ENCODE measurements around the gene PLCL2.

Gene PLCL2

GRCh38 chr3:16890597-16891333 lies 6.0 kb downstream of the PLCL2 start:
- H3K4me3 Mint-ChIP-seq, result no peak overlapping the region
- no peak for DNase-seq (ENCODE audit: low spot score)
- H3K27ac Mint-ChIP-seq, result no peak overlapping the region
- H3K9me3 Mint-ChIP-seq, result no peaks in the 10 kb centered on the region
- H3K27me3 Mint-ChIP-seq (ENCODE audit: low read depth), result no peaks in the 10 kb centered on the region
- peaks cover 23% of the 10 kb centered on the region for H3K36me3 Mint-ChIP-seq (ENCODE audit: low read depth)
- peaks cover 68% of the 10 kb centered on the region for H3K4me1 Mint-ChIP-seq (ENCODE audit: low read depth)

- Mint-ChIP-seq H3K4me3 (no peak overlapping the region), H3K9me3 (no peaks in the 10 kb centered on the region)
These were observed 9.0 kb downstream of the PLCL2 start for GRCh38 chr3:16893618-16894200.

GRCh38 chr3:16896094-16896627 lies 11.4 kb downstream of the PLCL2 start:
- H3K27ac Mint-ChIP-seq, result no peak overlapping the region
- peaks cover 12% of the 10 kb centered on the region for H3K36me3 Mint-ChIP-seq (ENCODE audit: low read depth)

More at GRCh38 chr3:16893618-16894200, 9.0 kb downstream of the PLCL2 start:
- peaks cover 12% of the 10 kb centered on the region for H3K36me3 Mint-ChIP-seq (ENCODE audit: low read depth)
- no peaks in the 10 kb centered on the region for H3K27me3 Mint-ChIP-seq (ENCODE audit: low read depth)
- DNase-seq (ENCODE audit: low spot score), result no peak
- peaks cover 72% of the 10 kb centered on the region for H3K4me1 Mint-ChIP-seq (ENCODE audit: low read depth)
- no peak overlapping the region for H3K27ac Mint-ChIP-seq

GRCh38 chr3:16896820-16897219 lies 12.1 kb downstream of the PLCL2 start:
- Mint-ChIP-seq H3K27me3 (ENCODE audit: low read depth) (no peaks in the 10 kb centered on the region), H3K36me3 (ENCODE audit: low read depth) (peaks cover 11% of the 10 kb centered on the region), H3K27ac (no peak overlapping the region), H3K4me1 (ENCODE audit: low read depth) (peaks cover 70% of the 10 kb centered on the region), H3K9me3 (no peaks in the 10 kb centered on the region), H3K4me3 (peak overlapping the region; percentile 9)
- no peak for DNase-seq (ENCODE audit: low spot score)

More at GRCh38 chr3:16896094-16896627, 11.4 kb downstream of the PLCL2 start:
- Mint-ChIP-seq H3K4me1 (ENCODE audit: low read depth) (peaks cover 70% of the 10 kb centered on the region), H3K9me3 (no peaks in the 10 kb centered on the region), H3K4me3 (no peak overlapping the region), H3K27me3 (ENCODE audit: low read depth) (no peaks in the 10 kb centered on the region)
- no peak for DNase-seq (ENCODE audit: low spot score)

- no peaks in the 10 kb centered on the region for H3K9me3 Mint-ChIP-seq
- no peak for DNase-seq (ENCODE audit: low spot score)
- H3K27me3 Mint-ChIP-seq (ENCODE audit: low read depth), result no peaks in the 10 kb centered on the region
- peaks cover 72% of the 10 kb centered on the region for H3K4me1 Mint-ChIP-seq (ENCODE audit: low read depth)
- H3K4me3 Mint-ChIP-seq, result peak overlapping the region; percentile 54
- no peak overlapping the region for H3K27ac Mint-ChIP-seq
- H3K36me3 Mint-ChIP-seq (ENCODE audit: low read depth), result peaks cover 10% of the 10 kb centered on the region
These were observed 12.6 kb downstream of the PLCL2 start for GRCh38 chr3:16897254-16897926.

- H3K4me3 Mint-ChIP-seq, result peak overlapping the region; percentile 62
- peaks cover 10% of the 10 kb centered on the region for H3K36me3 Mint-ChIP-seq (ENCODE audit: low read depth)
- H3K27ac Mint-ChIP-seq, result no peak overlapping the region
- H3K9me3 Mint-ChIP-seq, result no peaks in the 10 kb centered on the region
- peaks cover 79% of the 10 kb centered on the region for H3K4me1 Mint-ChIP-seq (ENCODE audit: low read depth)
- no peaks in the 10 kb centered on the region for H3K27me3 Mint-ChIP-seq (ENCODE audit: low read depth)
- DNase-seq (ENCODE audit: low spot score), result no peak
These were observed 14.0 kb downstream of the PLCL2 start for GRCh38 chr3:16898595-16899395.

- Mint-ChIP-seq H3K27ac (peak overlapping the region; percentile 42), H3K4me1 (ENCODE audit: low read depth) (peaks cover 88% of the 10 kb centered on the region), H3K9me3 (no peaks in the 10 kb centered on the region), H3K27me3 (ENCODE audit: low read depth) (no peaks in the 10 kb centered on the region), H3K36me3 (ENCODE audit: low read depth) (peaks cover 18% of the 10 kb centered on the region), H3K4me3 (peak overlapping the region; percentile 62)
- no peak for DNase-seq (ENCODE audit: low spot score)
These were observed 15.2 kb downstream of the PLCL2 start for GRCh38 chr3:16899919-16900318.

GRCh38 chr3:16900779-16901440 lies 16.2 kb downstream of the PLCL2 start:
- H3K27ac Mint-ChIP-seq, result peak overlapping the region; percentile 79
- H3K27me3 Mint-ChIP-seq (ENCODE audit: low read depth), result no peaks in the 10 kb centered on the region
- peaks cover 18% of the 10 kb centered on the region for H3K36me3 Mint-ChIP-seq (ENCODE audit: low read depth)

GRCh38 chr3:16904423-16905417 lies 20.0 kb downstream of the PLCL2 start:
- DNase-seq (ENCODE audit: low spot score), result no peak
- Mint-ChIP-seq H3K27me3 (ENCODE audit: low read depth) (no peaks in the 10 kb centered on the region), H3K4me3 (peak overlapping the region; percentile 1), H3K36me3 (ENCODE audit: low read depth) (peaks cover 19% of the 10 kb centered on the region), H3K4me1 (ENCODE audit: low read depth) (peaks cover 74% of the 10 kb centered on the region), H3K9me3 (no peaks in the 10 kb centered on the region), H3K27ac (peak overlapping the region; percentile 45)

More at GRCh38 chr3:16900779-16901440, 16.2 kb downstream of the PLCL2 start:
- no peaks in the 10 kb centered on the region for H3K9me3 Mint-ChIP-seq
- DNase-seq (ENCODE audit: low spot score), result no peak
- H3K4me3 Mint-ChIP-seq, result peak overlapping the region; percentile 45
- peaks cover 88% of the 10 kb centered on the region for H3K4me1 Mint-ChIP-seq (ENCODE audit: low read depth)

GRCh38 chr3:16905704-16906103 lies 20.9 kb downstream of the PLCL2 start:
- no peak for DNase-seq (ENCODE audit: low spot score)
- no peak overlapping the region for H3K27ac Mint-ChIP-seq
- H3K4me1 Mint-ChIP-seq (ENCODE audit: low read depth), result peaks cover 73% of the 10 kb centered on the region
- no peaks in the 10 kb centered on the region for H3K9me3 Mint-ChIP-seq
- no peaks in the 10 kb centered on the region for H3K27me3 Mint-ChIP-seq (ENCODE audit: low read depth)
- peaks cover 26% of the 10 kb centered on the region for H3K36me3 Mint-ChIP-seq (ENCODE audit: low read depth)
- H3K4me3 Mint-ChIP-seq, result no peak overlapping the region

GRCh38 chr3:16906682-16907081 lies 21.9 kb downstream of the PLCL2 start:
- Mint-ChIP-seq H3K36me3 (ENCODE audit: low read depth) (peaks cover 23% of the 10 kb centered on the region), H3K27ac (no peak overlapping the region)
- no peak for DNase-seq (ENCODE audit: low spot score)

GRCh38 chr3:16907243-16907642 lies 22.5 kb downstream of the PLCL2 start:
- Mint-ChIP-seq H3K4me1 (ENCODE audit: low read depth) (peaks cover 60% of the 10 kb centered on the region), H3K4me3 (peak overlapping the region; percentile 55), H3K9me3 (no peaks in the 10 kb centered on the region), H3K36me3 (ENCODE audit: low read depth) (peaks cover 22% of the 10 kb centered on the region), H3K27ac (no peak overlapping the region), H3K27me3 (ENCODE audit: low read depth) (no peaks in the 10 kb centered on the region)
- no peak for DNase-seq (ENCODE audit: low spot score)

More at GRCh38 chr3:16906682-16907081, 21.9 kb downstream of the PLCL2 start:
- H3K27me3 Mint-ChIP-seq (ENCODE audit: low read depth), result no peaks in the 10 kb centered on the region
- peaks cover 63% of the 10 kb centered on the region for H3K4me1 Mint-ChIP-seq (ENCODE audit: low read depth)
- no peaks in the 10 kb centered on the region for H3K9me3 Mint-ChIP-seq
- peak overlapping the region; percentile 55 for H3K4me3 Mint-ChIP-seq

Measured in T-helper 2 cell treated with Interferon-gamma antibody and Interleukin-4, amounts not matched to agents 5 μg/mL and 100 μg/mL, for 36 hours (primary cell).